GM18873 (cell line): ENCODE results near the gene KRT26.

Experiments
- ATAC-seq: cut with Tn5 transposase; IDR thresholded peaks from one replicate; pipeline ENCODE4 v1.9.1; 2021; ENCODE audit warnings: mild to moderate bottlenecking, moderate library complexity, moderate number of reproducible peaks; ENCODE audit not compliant: unreplicated experiment, low FRiP score

The KRT26 gene

DNA sequence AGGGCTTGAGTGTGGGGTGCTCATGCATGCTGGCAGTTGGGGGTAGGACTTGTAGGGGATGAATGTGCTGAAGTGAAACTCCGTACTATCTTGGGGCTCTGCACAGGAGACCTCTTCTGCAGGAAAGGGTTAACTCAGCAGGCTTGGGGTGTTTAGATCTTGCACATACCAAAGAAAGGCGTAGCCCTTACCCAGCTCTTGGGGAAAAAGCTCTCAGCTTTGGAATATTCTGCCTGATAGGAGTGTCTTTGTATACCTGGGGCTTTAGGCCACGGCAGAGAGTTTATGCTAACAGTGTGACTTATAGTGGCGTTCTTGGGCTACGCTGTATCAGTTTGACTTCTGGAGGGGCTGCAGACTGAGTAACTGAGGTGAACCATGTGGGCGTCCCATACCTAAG, 38.0 kb downstream of the KRT26 start:
- ATAC-seq = no peak

GRCh38 chr17:40730970-40731369, 41.0 kb downstream of the KRT26 start:
- no peak for ATAC-seq

DNA sequence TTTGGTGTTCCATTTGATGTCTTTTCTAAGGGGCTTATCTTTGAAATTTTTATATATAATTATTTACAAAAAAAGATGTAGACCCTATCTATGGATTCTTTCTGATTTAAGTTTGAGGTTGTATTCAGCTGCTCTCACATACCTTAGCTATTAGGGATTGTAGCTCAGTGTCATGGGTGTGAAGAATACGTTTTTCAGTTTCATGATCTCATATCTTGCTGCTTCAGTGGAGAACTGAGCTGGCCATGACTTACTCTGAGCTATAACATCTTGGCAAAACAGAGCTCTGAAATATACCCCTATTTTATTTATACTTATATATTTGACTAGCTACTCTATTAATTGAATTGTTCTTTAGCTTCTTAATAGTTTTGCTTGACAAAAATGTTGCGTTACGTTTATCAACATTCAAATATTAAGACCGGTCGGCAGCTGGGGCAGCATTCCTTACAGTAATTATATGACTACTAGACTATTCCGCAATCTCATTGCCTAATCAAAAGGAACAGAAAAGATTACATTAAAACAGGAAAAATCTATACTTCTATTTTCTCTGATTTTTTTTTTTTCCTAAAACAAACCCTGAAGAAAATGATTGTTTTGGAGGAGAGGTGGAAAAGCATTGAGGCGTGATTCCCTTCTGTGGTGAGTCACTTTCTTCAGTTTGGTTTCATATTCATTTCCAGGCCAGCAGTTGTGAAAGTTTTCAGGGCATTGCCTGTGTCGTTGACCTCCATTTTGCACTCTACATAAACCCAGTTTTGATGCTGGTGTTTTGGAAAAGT, 44.4 kb downstream of the KRT26 start:
- no peak for ATAC-seq

DNA sequence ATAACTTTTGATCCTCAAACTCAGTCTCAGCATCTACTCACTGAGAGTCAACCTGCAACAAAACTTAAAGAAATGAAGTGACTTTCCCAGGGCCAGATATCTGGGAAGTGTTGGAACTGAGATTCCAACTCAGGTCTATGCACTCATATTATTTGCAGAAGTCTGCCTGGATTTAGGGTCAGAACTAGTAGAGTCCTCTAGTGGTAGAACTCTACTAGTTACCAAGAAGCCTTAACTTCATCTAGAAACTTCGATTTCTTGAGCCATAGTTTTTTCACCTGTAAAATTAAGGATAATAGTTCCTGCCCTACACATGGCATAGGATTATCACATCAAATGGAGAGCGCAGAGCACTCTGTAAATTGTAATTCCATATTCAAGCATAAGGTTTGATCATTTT, 45.1 kb downstream of the KRT26 start:
- no peak for ATAC-seq

DNA sequence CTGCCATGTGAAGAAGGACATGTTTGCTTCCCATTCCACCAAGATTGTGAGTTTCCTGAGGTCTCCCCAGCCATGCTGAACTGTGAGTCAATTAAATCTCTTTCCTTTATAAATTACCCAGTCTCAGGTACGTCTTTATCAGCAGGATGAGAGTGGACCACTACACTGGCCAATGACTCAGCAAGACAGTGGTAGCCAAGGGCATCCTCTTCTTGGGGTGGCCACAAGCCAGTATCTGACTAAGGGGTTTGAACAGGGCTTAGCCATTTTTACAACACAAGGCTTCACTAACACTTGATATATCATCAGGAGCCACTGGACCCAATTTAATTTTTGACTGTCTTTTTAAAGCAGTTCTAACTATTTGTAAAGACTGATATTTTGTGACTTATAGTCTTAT, 47.3 kb downstream of the KRT26 start:
- ATAC-seq = no peak

- ATAC-seq = no peak
These were observed 49.8 kb downstream of the KRT26 start for GRCh38 chr17:40722241-40722640.

DNA sequence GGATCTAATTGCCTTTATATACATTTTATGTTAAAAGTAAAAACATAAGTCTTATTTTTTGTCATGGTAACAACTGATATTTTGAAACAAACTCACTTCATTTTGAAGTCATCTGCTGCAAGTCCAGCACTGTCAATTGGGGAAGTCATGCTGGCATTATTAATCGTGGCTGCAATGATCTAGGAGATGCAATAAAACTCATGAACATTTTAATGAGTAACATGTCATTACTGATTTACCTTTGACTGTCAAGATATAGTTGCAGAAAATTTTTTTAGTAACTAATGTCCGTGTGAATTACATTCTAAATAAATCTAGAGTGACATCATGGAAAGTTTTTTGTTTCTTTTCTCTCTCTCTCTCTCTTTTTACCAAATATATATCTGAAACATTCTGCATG, 51.1 kb downstream of the KRT26 start:
- ATAC-seq = no peak

- no peak for ATAC-seq
These were observed 53.1 kb downstream of the KRT26 start for GRCh38 chr17:40718930-40719329.

DNA sequence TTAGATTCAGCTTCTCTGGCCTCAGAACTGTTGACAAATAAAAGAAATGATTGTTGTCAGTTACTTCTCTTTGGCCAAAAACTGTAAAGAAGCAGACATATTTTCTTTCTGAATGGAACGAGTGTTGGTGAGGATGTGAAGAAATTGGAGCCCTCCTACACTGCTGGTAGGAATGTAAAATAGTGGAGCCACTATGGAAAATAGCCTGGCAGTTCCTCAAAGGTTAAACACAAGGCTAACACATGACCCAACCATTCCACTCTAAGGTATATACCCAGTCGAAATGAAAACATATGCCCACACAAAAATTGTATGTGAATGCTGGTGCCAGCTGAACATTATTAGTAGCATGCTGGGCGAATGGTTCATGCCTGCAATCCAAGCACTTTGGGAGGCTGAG, 54.2 kb downstream of the KRT26 start:
- ATAC-seq = no peak
